Astrocyte (in vitro differentiated cells and primary cell): ENCODE measurements around the gene TOR1A. TPM values are rescaled to one million over a fixed set of nuclear protein-coding genes. Genes with fewer than 3 reads are reported as not detected.

ENCODE experiments used
- DNase-seq: peaks from one replicate; pipeline ENCODE4 v3.0.0-alpha.2; 2010; ENCODE audit warnings: low read depth
- FAIRE-seq: peaks from 2 replicates; lab custom pipeline; 2011; peaks lifted over from hg19 to GRCh38; lab: Jason Lieb, UNC
- H2AFZ ChIP-seq: 2 replicates; pipeline ENCODE4 v1.6.0; 2012; ENCODE audit warnings: low read depth, low read length, inconsistent platforms
- H3K27ac ChIP-seq: 2 replicates; pipeline ENCODE4 v1.5.1; 2011; ENCODE audit warnings: low read depth, low read length, inconsistent platforms
- H3K27me3 ChIP-seq: 2 replicates; pipeline ENCODE4 v1.6.0; 2011; ENCODE audit warnings: low read length, inconsistent platforms; ENCODE audit not compliant: insufficient read depth
- H3K36me3 ChIP-seq: 2 replicates; pipeline ENCODE4 v1.5.1; 2011; ENCODE audit warnings: low read length, inconsistent platforms; ENCODE audit not compliant: insufficient read depth
- H3K4me1 ChIP-seq: 2 replicates; pipeline ENCODE4 v1.5.1; 2011; ENCODE audit warnings: low read length, inconsistent platforms; ENCODE audit not compliant: insufficient read depth
- H3K4me2 ChIP-seq: 2 replicates; pipeline ENCODE4 v1.6.0; 2012; ENCODE audit warnings: low read length, inconsistent platforms
- H3K4me3 ChIP-seq: 2 replicates; pipeline ENCODE4 v1.5.1; 2011; ENCODE audit warnings: low read depth, mild to moderate bottlenecking, low read length, inconsistent platforms; ENCODE audit not compliant: insufficient read depth
- H3K79me2 ChIP-seq: 2 replicates; pipeline ENCODE4 v1.6.0; 2012; ENCODE audit warnings: mild to moderate bottlenecking, low read length, inconsistent platforms; ENCODE audit not compliant: insufficient read depth
- H3K9ac ChIP-seq: 2 replicates; pipeline ENCODE4 v1.6.0; 2012; ENCODE audit warnings: mild to moderate bottlenecking, low read length, inconsistent platforms
- H3K9me3 ChIP-seq: 2 replicates; pipeline ENCODE4 v1.5.1; 2012; ENCODE audit warnings: low read depth, mild to moderate bottlenecking, low read length, inconsistent platforms; ENCODE audit not compliant: insufficient read depth
- H4K20me1 ChIP-seq: 2 replicates; pipeline ENCODE4 v1.6.0; 2012; ENCODE audit warnings: low read length, inconsistent platforms; ENCODE audit not compliant: insufficient read depth
- H3K27ac Mint-ChIP-seq: one replicate; pipeline ENCODE4 v1.8.0; 2021; ENCODE audit warnings: mild to moderate bottlenecking, mixed read lengths; ENCODE audit not compliant: unreplicated experiment
- H3K27me3 Mint-ChIP-seq: one replicate; pipeline ENCODE4 v1.8.0; 2021; ENCODE audit warnings: low read depth, mixed read lengths; ENCODE audit not compliant: unreplicated experiment
- H3K36me3 Mint-ChIP-seq: one replicate; pipeline ENCODE4 v1.8.0; 2021; ENCODE audit warnings: low read depth, mixed read lengths; ENCODE audit not compliant: unreplicated experiment
- H3K4me1 Mint-ChIP-seq: one replicate; pipeline ENCODE4 v1.8.0; 2021; ENCODE audit warnings: low read depth, mixed read lengths; ENCODE audit not compliant: unreplicated experiment
- H3K4me3 Mint-ChIP-seq: one replicate; pipeline ENCODE4 v1.8.0; 2021; ENCODE audit warnings: mild to moderate bottlenecking, moderate library complexity, mixed read lengths; ENCODE audit not compliant: unreplicated experiment
- H3K9me3 Mint-ChIP-seq: one replicate; pipeline ENCODE4 v1.8.0; 2021; ENCODE audit warnings: mild to moderate bottlenecking, mixed read lengths; ENCODE audit not compliant: unreplicated experiment
- CTCF ChIP-seq: IDR thresholded peaks from 2 replicates; pipeline ENCODE4 v1.5.1; 2011; ENCODE audit warnings: low read depth, mild to moderate bottlenecking, inconsistent platforms, low read length, moderate library complexity; ENCODE audit not compliant: insufficient read depth
- EZH2 ChIP-seq: IDR thresholded peaks from 2 replicates; pipeline ENCODE4 v1.6.1; 2012; ENCODE audit warnings: mild to moderate bottlenecking, low read length, inconsistent platforms; ENCODE audit not compliant: insufficient read depth
- total RNA-seq: library from RNA; stranded (reverse); gene quantifications from 2 replicates; pipeline ENCODE4 v1.2.1, GENCODE V29; 2021

Gene TOR1A
- total RNA-seq, 1 donor from 2014 or later = 65.3 TPM

- no peak for FAIRE-seq
Measured at GRCh38 chr9:129835128-129835859, 11.4 kb upstream of the TOR1A start, which contains the start of the genes C9orf78 and USP20. TSS of gene C9orf78 (minus strand) at chr9:129835275. CDS start at chr9:129835221, 54 bp downstream. TSS of gene USP20 (plus strand) at chr9:129835458. CDS start at chr9:129852556, 17,098 bp downstream.

GRCh38 chr9:129834489-129835127, 10.7 kb upstream of the TOR1A start:
- H3K4me3 Mint-ChIP-seq = peak overlapping the region; percentile 97
- peak overlapping the region; percentile 78 for H2AFZ ChIP-seq
- H4K20me1 ChIP-seq = peaks cover 16% of the 10 kb centered on the region
- H3K27ac Mint-ChIP-seq = peak overlapping the region; percentile 89
- H3K9me3 Mint-ChIP-seq = no peaks in the 10 kb centered on the region
- H3K27ac ChIP-seq = peak overlapping the region; percentile 56
- peak overlapping the region; percentile 91 for H3K4me3 ChIP-seq
- H3K79me2 ChIP-seq = peaks cover 41% of the 10 kb centered on the region
- DNase-seq (no peak), FAIRE-seq (no peak)
- peaks cover 16% of the 10 kb centered on the region for H3K4me1 ChIP-seq
- H3K27me3 ChIP-seq = no peaks in the 10 kb centered on the region
- H3K4me2 ChIP-seq = peak overlapping the region; percentile 89
- peaks cover 26% of the 10 kb centered on the region for H3K4me1 Mint-ChIP-seq
- no peaks in the 10 kb centered on the region for H3K9me3 ChIP-seq
- no peaks in the 10 kb centered on the region for H3K27me3 Mint-ChIP-seq
- peaks cover 15% of the 10 kb centered on the region for H3K36me3 ChIP-seq
- no peak for TF ChIP-seq CTCF
- TF ChIP-seq EZH2 = no peak
- peak overlapping the region; percentile 87 for H3K9ac ChIP-seq
- H3K36me3 Mint-ChIP-seq = peaks cover 6% of the 10 kb centered on the region

More at GRCh38 chr9:129835128-129835859, 11.4 kb upstream of the TOR1A start, which contains the start of the genes C9orf78 and USP20:
- peak within 1 kb of the TSS; percentile 87 for H3K9ac ChIP-seq
- H3K9me3 ChIP-seq = no peaks in the 10 kb centered on the region
- peaks cover 6% of the 10 kb centered on the region for H3K36me3 Mint-ChIP-seq
- H3K9me3 Mint-ChIP-seq = no peaks in the 10 kb centered on the region
- H3K36me3 ChIP-seq = peaks cover 12% of the 10 kb centered on the region
- peaks cover 48% of the 10 kb centered on the region for H3K79me2 ChIP-seq
- H3K4me1 Mint-ChIP-seq = peaks cover 26% of the 10 kb centered on the region
- peaks cover 20% of the 10 kb centered on the region for H3K4me1 ChIP-seq
- H3K27ac ChIP-seq = peak within 1 kb of the TSS; percentile 56
- peaks cover 22% of the 10 kb centered on the region for H4K20me1 ChIP-seq
- peak within 1 kb of the TSS; percentile 97 for H3K4me3 Mint-ChIP-seq
- DNase-seq = peak; percentile 71
- H3K27me3 ChIP-seq = no peaks in the 10 kb centered on the region
- TF ChIP-seq EZH2 (no peak), CTCF (no peak)
- H3K27ac Mint-ChIP-seq = peak within 1 kb of the TSS; percentile 89
- H3K27me3 Mint-ChIP-seq = no peaks in the 10 kb centered on the region
- H3K4me3 ChIP-seq = peak within 1 kb of the TSS; percentile 91
- H3K4me2 ChIP-seq = peak within 1 kb of the TSS; percentile 89
- H2AFZ ChIP-seq = peak within 1 kb of the TSS; percentile 78
